NCI-H82 treated with DMSO at 0.1 percent for 48 hours (cell line): ENCODE data around the gene DFFA.
A peak's percentile ranks its signal among the peaks of the same experiment; 100 is the strongest.
"Not testable (repeated sequence)": the region's sequence is repeated elsewhere in the genome, so short reads cannot be mapped to it uniquely, and the experiment has no call there.

ENCODE experiments used
- DNase-seq: peaks from one replicate; lab custom pipeline; 2025; ENCODE audit not compliant: unreplicated experiment; lab: John Stamatoyannopoulos, UW

The DFFA gene

GRCh38 chr1:10506046-10506676 lies 33.8 kb upstream of the DFFA start:
- DNase-seq: not testable (repeated sequence)

- DNase-seq: no peak
These were observed 31.9 kb upstream of the DFFA start for GRCh38 chr1:10504249-10504648.

- no peak for DNase-seq
These were observed 29.9 kb upstream of the DFFA start for GRCh38 chr1:10502206-10502605.

- DNase-seq: no peak
These were observed 25.9 kb upstream of the DFFA start for GRCh38 chr1:10498231-10498630.

- DNase-seq: no peak
These were observed 24.8 kb upstream of the DFFA start for GRCh38 chr1:10497109-10497508.

GRCh38 chr1:10495952-10496351 lies 23.6 kb upstream of the DFFA start:
- DNase-seq: no peak

- DNase-seq: no peak
These were observed 23.1 kb upstream of the DFFA start for GRCh38 chr1:10495475-10495817.

GRCh38 chr1:10494754-10495474 lies 22.6 kb upstream of the DFFA start:
- DNase-seq: peak; percentile 27

- no peak for DNase-seq
These were observed 22.1 kb upstream of the DFFA start for GRCh38 chr1:10494418-10494753.

- no peak for DNase-seq
These were observed 18.1 kb upstream of the DFFA start for GRCh38 chr1:10490286-10490970.

- DNase-seq: no peak
These were observed 17.1 kb upstream of the DFFA start for GRCh38 chr1:10489291-10490055.

GRCh38 chr1:10484521-10484920 lies 12.2 kb upstream of the DFFA start:
- DNase-seq: no peak

- DNase-seq: no peak
These were observed 8.3 kb upstream of the DFFA start for GRCh38 chr1:10480614-10481013.

- DNase-seq: no peak
These were observed 7.0 kb upstream of the DFFA start for GRCh38 chr1:10479296-10479695.

- DNase-seq: no peak
These were observed 3.2 kb upstream of the DFFA start for GRCh38 chr1:10475510-10475909.

GRCh38 chr1:10474613-10475507 lies 2.5 kb upstream of the DFFA start, which contains the start of gene PEX14:
TSS of gene PEX14 (plus strand) at chr1:10474950. CDS start at chr1:10474967, 17 bp downstream.
- peak; percentile 86 for DNase-seq

- DNase-seq: not testable (repeated sequence)
These were observed 1.9 kb upstream of the DFFA start for GRCh38 chr1:10474309-10474612.

- no peak for DNase-seq
These were observed 926 bp upstream of the DFFA start for GRCh38 chr1:10473145-10473765.

- DNase-seq: peak; percentile 28
These were observed 714 bp downstream of the DFFA start for GRCh38 chr1:10471411-10472219.
